GM23338 (cell line): ENCODE measurements around the gene STRA8.

ENCODE experiments used
- CREB1 ChIP-seq: fragments of 250-450 bp; sonication (Bioruptor Pico); IDR thresholded peaks from 2 replicates; pipeline ENCODE4 v1.5.0; 2020; ENCODE audit warnings: low read depth, mild to moderate bottlenecking, moderate library complexity
- CTCF ChIP-seq, 2 experiments: fragments of 200-600 bp in 1 of 2; sonication (generic) in 1 of 2; conservative IDR thresholded peaks; 2 replicates each; pipeline versions ENCODE4 v1.5.1 to v1.6.1; 2016 to 2017; ENCODE audit warnings: antibody characterized with exemption in 2 of 2, low read depth in 2 of 2, mild to moderate bottlenecking in 2 of 2, moderate library complexity in 1 of 2
- ETS1 ChIP-seq: IDR thresholded peaks from 2 replicates; pipeline ENCODE4 v1.6.1; 2016; ENCODE audit warnings: antibody characterized with exemption
- EZH2 ChIP-seq: fragments of 200-600 bp; sonication (generic); IDR thresholded peaks from one replicate; pipeline ENCODE4 v1.8.0; 2017; ENCODE audit warnings: antibody characterized with exemption, mild to moderate bottlenecking, low read depth; ENCODE audit not compliant: unreplicated experiment
- EZH2phosphoT487 ChIP-seq: fragments of 200-600 bp; sonication (generic); IDR thresholded peaks from one replicate; pipeline ENCODE4 v1.8.1; 2018; ENCODE audit warnings: antibody characterized with exemption; ENCODE audit not compliant: unreplicated experiment
- JUNB ChIP-seq: IDR thresholded peaks from one replicate; pipeline ENCODE4 v1.6.1; 2016; ENCODE audit warnings: antibody characterized with exemption; ENCODE audit not compliant: unreplicated experiment
- NANOG ChIP-seq: IDR thresholded peaks from 2 replicates; pipeline ENCODE4 v1.6.1; 2016; ENCODE audit warnings: antibody characterized with exemption, borderline replicate concordance
- POLR2AphosphoS5 ChIP-seq: IDR thresholded peaks from 2 replicates; pipeline ENCODE4 v1.6.1; 2016; ENCODE audit warnings: antibody characterized with exemption, low read depth
- REST ChIP-seq: IDR thresholded peaks from one replicate; pipeline ENCODE4 v1.6.1; 2018; ENCODE audit warnings: antibody characterized with exemption; ENCODE audit not compliant: unreplicated experiment
- STAT1 ChIP-seq: IDR thresholded peaks from one replicate; pipeline ENCODE4 v1.6.1; 2016; ENCODE audit warnings: antibody characterized with exemption; ENCODE audit not compliant: unreplicated experiment
- ZNF114 ChIP-seq: fragments of 250-450 bp; sonication (Bioruptor Pico); IDR thresholded peaks from 2 replicates; pipeline ENCODE4 v1.5.0; 2020; ENCODE audit warnings: mild to moderate bottlenecking, moderate library complexity
- ZNF331 ChIP-seq: fragments of 250-450 bp; sonication (Bioruptor Pico); IDR thresholded peaks from 2 replicates; pipeline ENCODE4 v1.5.0; 2020; ENCODE audit warnings: low read depth, mild to moderate bottlenecking, moderate library complexity
- ZNF462 ChIP-seq: fragments of 250-450 bp; sonication (Bioruptor Pico); IDR thresholded peaks from 2 replicates; pipeline ENCODE4 v1.5.0; 2020; ENCODE audit warnings: mild to moderate bottlenecking, moderate library complexity

- no peak for TF ChIP-seq CTCF (conservative IDR thresholded peaks at IDR 0.05; ENCODE audit: low read depth in 2 of 2)
- no peak for TF ChIP-seq POLR2AphosphoS5
- no peak for TF ChIP-seq JUNB
- TF ChIP-seq CREB1 (CRISPR knock-in tag) = no peak
- TF ChIP-seq EZH2 = no peak
- TF ChIP-seq EZH2phosphoT487 = no peak
- no peak for TF ChIP-seq REST
- TF ChIP-seq STAT1 = no peak
- no peak for TF ChIP-seq ETS1
- no peak for TF ChIP-seq ZNF331 (CRISPR knock-in tag)
- no peak for TF ChIP-seq ZNF462 (CRISPR knock-in tag)
- no peak for TF ChIP-seq NANOG
- no peak for TF ChIP-seq ZNF114 (CRISPR knock-in tag)
Observed at GRCh38 chr7:135272303-135272702, 38.7 kb downstream of the STRA8 start.
